ENCODE data around the gene CALHM5. TPM values are rescaled to one million over a fixed set of nuclear protein-coding genes. Genes with fewer than 3 reads are reported as not detected.

The CALHM5 gene
- total RNA-seq, 1 donor from 2014 or later: 2.2 TPM

GRCh38 chr6:116562614-116563013 is 51.2 kb downstream of the CALHM5 start:
- intact Hi-C loops (cut with DNase I): no loop called here
- Histone ChIP-seq H3K27me3 (no peaks in the 10 kb centered on the region), H3K27ac (no peak overlapping the region), H3K4me1 (no peaks in the 10 kb centered on the region), H3K4me3 (no peak overlapping the region), H3K36me3 (no peaks in the 10 kb centered on the region), H3K9me3 (no peaks in the 10 kb centered on the region)
- DNase-seq (ENCODE audit: extremely low spot score in 2 of 2): no peak
- TF ChIP-seq POLR2AphosphoS5 (IDR thresholded peaks at IDR 0.05; ENCODE audit: insufficient read depth in 1 of 2, low read depth in 1 of 2) (no peak), CTCF (IDR thresholded peaks at IDR 0.05) (no peak), POLR2A (IDR thresholded peaks at IDR 0.05) (no peak)

GRCh38 chr6:116563830-116564229 is 52.4 kb downstream of the CALHM5 start:
- Histone ChIP-seq H3K27me3 (no peaks in the 10 kb centered on the region), H3K36me3 (no peaks in the 10 kb centered on the region), H3K4me1 (no peaks in the 10 kb centered on the region), H3K4me3 (no peak overlapping the region), H3K27ac (no peak overlapping the region), H3K9me3 (no peaks in the 10 kb centered on the region)
- no peak for DNase-seq (ENCODE audit: extremely low spot score in 2 of 2)
- no peak for TF ChIP-seq CTCF (IDR thresholded peaks at IDR 0.05)
- no peak for TF ChIP-seq POLR2A (IDR thresholded peaks at IDR 0.05)
- TF ChIP-seq POLR2AphosphoS5 (IDR thresholded peaks at IDR 0.05; ENCODE audit: insufficient read depth in 1 of 2, low read depth in 1 of 2): no peak
- intact Hi-C loops (cut with DNase I): no loop called here

GRCh38 chr6:116564311-116564710 is 52.9 kb downstream of the CALHM5 start:
- H3K27me3 ChIP-seq: no peaks in the 10 kb centered on the region
- no peak for DNase-seq (ENCODE audit: extremely low spot score in 2 of 2)
- H3K4me1 ChIP-seq: no peaks in the 10 kb centered on the region
- no peaks in the 10 kb centered on the region for H3K9me3 ChIP-seq
- no peaks in the 10 kb centered on the region for H3K36me3 ChIP-seq
- H3K27ac ChIP-seq: no peak overlapping the region
- no peak for TF ChIP-seq POLR2AphosphoS5 (IDR thresholded peaks at IDR 0.05; ENCODE audit: insufficient read depth in 1 of 2, low read depth in 1 of 2)
- TF ChIP-seq CTCF (IDR thresholded peaks at IDR 0.05): no peak
- no peak for TF ChIP-seq POLR2A (IDR thresholded peaks at IDR 0.05)
- intact Hi-C loops (cut with DNase I): no loop called here
- no peak overlapping the region for H3K4me3 ChIP-seq

GRCh38 chr6:116564921-116565872 is 53.8 kb downstream of the CALHM5 start:
- intact Hi-C loops (cut with DNase I): no loop called here
- no peak for DNase-seq (ENCODE audit: extremely low spot score in 2 of 2)
- H3K9me3 ChIP-seq: no peaks in the 10 kb centered on the region
- H3K36me3 ChIP-seq: no peaks in the 10 kb centered on the region
- peaks cover 9% of the 10 kb centered on the region for H3K4me1 ChIP-seq
- no peaks in the 10 kb centered on the region for H3K27me3 ChIP-seq
- TF ChIP-seq POLR2A (IDR thresholded peaks at IDR 0.05): no peak
- TF ChIP-seq POLR2AphosphoS5 (IDR thresholded peaks at IDR 0.05; ENCODE audit: insufficient read depth in 1 of 2, low read depth in 1 of 2): no peak
- TF ChIP-seq CTCF (IDR thresholded peaks at IDR 0.05): no peak
- H3K27ac ChIP-seq: no peak overlapping the region
- H3K4me3 ChIP-seq: peak overlapping the region; percentile 33 to 34

- Histone ChIP-seq H3K36me3 (no peaks in the 10 kb centered on the region), H3K4me3 (no peak overlapping the region), H3K27me3 (no peaks in the 10 kb centered on the region), H3K4me1 (peaks cover 25% of the 10 kb centered on the region), H3K27ac (no peak overlapping the region), H3K9me3 (no peaks in the 10 kb centered on the region)
- intact Hi-C loops (cut with DNase I): no loop called here
- DNase-seq (ENCODE audit: extremely low spot score in 2 of 2): no peak
- TF ChIP-seq CTCF (IDR thresholded peaks at IDR 0.05) (no peak), POLR2AphosphoS5 (IDR thresholded peaks at IDR 0.05; ENCODE audit: insufficient read depth in 1 of 2, low read depth in 1 of 2) (no peak), POLR2A (IDR thresholded peaks at IDR 0.05) (no peak)
These were observed 56.7 kb downstream of the CALHM5 start for GRCh38 chr6:116568111-116568510.

All from vagina (tissue), 2 donors.